ENCODE data around the gene SLCO2A1. TPM values are rescaled to one million over a fixed set of nuclear protein-coding genes. Genes with fewer than 3 reads are reported as not detected.

Gene SLCO2A1
- total RNA-seq, 1 donor from 2014 or later: 1.0 TPM

DNA sequence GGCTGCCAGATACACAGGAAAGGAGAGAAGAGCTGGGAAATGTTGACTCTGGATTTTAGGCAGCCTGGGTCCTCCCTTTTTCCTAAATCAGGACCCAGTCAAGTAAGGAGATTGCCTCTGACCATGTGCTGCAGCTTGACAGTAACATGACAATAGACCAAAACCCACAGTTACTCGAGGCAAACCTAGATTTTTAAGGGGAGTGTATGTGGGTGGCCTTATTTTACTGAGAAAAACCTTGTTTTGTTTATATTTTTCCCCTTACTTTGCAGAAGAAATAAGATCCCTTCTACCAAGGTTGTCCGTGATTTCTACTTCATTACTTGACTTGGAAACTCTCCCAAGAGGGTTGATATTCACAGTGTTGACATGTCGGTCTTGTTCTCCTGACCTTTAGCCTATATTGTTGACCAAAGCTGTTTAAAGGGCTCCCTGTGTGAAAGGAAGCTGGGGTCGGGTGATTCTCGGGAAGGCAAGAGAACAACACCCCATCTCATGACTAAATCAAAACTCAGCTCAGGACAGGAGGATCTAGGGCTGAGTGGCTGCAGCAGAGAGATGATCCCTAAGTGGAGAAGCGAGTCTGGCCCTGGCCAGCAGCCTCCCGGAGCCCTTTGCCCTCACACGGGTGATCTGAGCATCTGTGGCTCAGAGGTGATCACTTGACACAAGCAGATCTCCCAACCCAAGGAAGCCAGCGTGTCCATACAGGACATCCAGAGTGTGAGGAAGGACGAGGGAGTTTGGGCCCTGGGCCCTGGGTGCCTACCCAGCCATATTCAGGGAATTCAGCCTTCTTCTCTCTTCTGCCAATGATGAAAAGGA is 31.0 kb upstream of the SLCO2A1 start:
- peak; percentile 20 for DNase-seq (ENCODE audit: low read depth)

DNA sequence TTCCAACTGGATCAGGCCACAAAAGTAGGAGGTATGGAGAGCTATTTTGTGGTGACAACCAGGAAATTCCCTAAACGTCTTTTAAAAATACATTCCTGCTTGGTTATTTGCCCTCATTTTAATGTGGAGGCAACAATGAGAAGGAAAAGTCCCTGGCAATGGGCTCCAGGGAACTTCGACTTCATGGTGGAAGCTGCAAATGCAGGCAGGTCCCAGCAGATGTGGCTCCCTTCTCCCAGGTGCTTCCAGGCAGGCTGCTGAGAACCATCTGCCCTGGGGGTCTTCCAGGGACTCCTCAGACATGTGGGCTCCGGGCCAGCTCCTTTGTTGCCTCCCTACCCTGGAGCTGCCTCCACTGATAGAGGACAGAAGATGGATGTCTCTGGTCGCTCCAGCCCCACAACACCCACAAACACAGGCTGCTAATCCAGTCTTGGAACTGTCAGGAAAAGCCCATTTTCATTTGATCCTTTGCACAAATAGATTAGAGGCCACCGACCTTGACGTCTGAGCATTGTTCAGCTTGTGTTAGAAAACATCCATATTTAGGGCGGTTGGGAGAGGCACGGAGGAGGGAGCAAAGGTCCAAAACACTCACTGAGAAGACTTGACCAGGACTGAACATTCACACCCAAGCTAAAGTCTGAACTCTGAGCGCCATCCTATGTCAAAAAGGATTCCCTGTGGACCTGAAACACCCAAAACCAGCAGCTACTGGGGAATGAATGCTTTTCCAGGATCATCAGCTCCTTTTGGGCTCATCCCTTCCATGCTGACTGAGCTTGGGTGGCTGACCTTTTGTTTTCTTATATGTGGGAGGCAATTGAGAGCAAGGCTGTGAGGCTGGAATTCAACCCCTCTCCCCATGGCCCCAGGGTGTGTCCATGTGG is 30.2 kb upstream of the SLCO2A1 start:
- DNase-seq (ENCODE audit: low read depth): peak; percentile 36

DNA sequence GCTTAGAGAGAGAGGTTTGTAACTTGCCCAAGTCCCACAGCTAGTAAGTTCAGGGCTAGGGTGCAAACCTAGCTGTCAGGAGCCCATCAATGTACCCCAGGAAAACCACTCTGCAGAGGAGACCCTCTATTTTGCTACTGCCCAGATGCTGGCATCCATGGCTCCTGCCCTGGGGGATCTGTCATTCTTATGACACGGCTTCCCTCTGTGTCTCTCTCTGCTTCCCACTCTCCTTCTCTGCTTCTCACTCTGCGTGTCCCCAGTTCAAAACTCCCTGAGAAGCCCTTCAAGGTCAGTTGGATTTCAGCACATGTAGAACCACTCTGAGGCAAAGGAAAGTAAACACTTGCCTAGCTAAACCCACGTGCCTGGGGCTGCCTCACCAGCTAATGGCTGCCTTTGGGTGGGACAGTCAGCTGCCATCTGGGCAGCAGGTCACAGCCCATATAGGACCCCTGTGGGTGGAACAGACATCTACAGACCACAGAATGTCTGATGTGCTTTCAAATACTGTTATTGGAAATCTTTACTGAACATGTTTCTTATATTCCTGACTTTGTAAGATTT is 29.4 kb upstream of the SLCO2A1 start:
- DNase-seq (ENCODE audit: low read depth): no peak

- DNase-seq (ENCODE audit: low read depth): peak; percentile 27
These were observed 28.0 kb upstream of the SLCO2A1 start for GRCh38 chr3:134057654-134058110.

- peak; percentile 28 for DNase-seq (ENCODE audit: low read depth)
These were observed 27.4 kb upstream of the SLCO2A1 start for GRCh38 chr3:134057006-134057653.

- DNase-seq (ENCODE audit: low read depth): no peak
These were observed 26.8 kb upstream of the SLCO2A1 start for GRCh38 chr3:134056464-134056891.

DNA sequence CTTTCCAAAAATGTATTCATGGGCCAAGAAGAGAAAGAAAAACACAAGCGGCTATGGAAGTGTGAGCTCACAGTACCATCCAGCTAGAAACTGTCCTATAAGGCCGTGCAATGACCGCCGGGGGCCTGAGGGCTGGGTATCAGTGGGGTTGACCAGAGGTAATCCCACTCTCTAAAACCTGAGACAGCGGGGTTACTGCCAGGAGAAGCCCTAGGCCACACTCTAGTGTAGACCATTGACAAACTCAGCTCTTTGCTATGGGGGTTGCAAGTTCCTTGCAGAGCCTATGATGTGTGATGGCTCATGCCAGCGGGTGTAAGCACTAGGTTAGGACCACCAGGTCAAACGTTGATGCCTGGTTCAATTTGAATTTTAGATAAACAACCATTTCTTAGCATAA is 25.9 kb upstream of the SLCO2A1 start:
- DNase-seq (ENCODE audit: low read depth): no peak

- no peak for DNase-seq (ENCODE audit: low read depth)
These were observed 25.2 kb upstream of the SLCO2A1 start for GRCh38 chr3:134054881-134055280.

DNA sequence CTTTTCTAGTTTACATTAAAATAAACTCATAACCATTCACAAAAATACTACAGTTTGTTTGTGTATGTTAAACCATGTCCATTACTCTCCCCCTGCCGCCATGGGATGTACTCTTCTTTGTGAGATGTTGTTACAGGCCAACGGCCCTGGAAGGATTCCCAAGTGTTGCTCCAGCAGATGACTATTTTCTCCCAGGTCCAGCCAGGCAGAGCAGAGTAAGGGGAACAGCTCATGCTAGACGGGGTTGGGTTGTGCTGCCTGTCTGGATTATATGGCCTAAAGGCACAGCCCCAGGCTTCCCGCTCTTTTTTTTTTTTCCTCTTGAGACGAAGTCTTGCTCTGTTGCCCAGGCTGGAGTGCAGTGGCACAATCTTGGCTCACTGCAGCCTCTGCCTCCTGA is 24.5 kb upstream of the SLCO2A1 start:
- no peak for DNase-seq (ENCODE audit: low read depth)

- no peak for DNase-seq (ENCODE audit: low read depth)
These were observed 22.6 kb upstream of the SLCO2A1 start for GRCh38 chr3:134052370-134052769.

DNA sequence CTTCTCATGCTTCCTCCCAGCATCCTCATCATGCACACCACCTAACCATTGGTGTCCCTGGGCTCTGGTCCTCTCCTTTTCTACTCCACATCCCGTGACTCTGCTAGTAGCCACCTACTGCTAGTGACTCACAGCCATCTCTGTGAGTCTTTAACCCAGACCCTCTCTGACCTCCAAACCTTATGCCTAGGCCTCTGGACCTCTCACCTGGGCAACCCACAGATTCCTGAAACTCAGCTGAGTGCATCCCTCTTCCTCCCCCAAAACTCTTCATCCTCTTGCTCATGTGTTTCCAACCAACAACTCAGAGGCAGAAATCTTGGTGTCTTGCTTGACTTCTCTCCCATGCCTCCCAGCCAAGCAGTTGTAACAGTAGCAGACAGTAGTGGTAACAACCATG is 20.0 kb upstream of the SLCO2A1 start:
- DNase-seq (ENCODE audit: low read depth): no peak

DNA sequence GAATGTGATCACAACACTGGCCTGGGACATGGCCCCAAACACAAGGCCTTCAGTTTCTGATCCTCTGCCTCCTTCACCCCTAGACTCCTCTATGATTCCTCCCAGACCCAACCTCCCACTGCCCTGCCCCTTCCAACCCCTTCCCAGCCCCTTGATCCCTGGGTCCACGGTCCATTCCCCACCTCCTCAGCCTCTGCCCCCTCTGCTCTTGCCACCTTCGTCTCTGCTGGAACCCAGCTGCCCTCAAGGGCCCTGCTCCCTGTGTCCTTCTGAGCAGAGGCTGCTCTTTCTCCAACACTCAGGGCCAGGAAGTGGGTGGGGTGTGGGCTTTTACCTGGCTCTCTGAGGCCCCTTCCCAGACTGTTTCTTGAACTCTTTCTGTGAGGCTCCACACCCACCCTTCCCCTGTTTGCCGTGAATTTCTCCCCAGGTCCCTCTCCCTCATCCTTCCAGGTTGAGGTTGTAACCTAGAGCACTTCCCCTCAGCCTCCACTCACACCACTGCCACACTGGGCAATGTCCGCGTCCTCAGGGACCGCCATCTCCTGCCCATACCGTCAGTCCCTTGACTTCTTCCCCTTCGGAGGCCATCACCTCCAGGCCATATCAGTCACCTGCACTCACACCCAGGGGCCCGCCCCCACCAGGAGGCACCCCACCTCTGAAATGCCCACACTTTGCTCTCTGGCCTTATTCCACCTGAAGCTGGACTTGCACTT is 18.7 kb upstream of the SLCO2A1 start:
- no peak for DNase-seq (ENCODE audit: low read depth)

DNA sequence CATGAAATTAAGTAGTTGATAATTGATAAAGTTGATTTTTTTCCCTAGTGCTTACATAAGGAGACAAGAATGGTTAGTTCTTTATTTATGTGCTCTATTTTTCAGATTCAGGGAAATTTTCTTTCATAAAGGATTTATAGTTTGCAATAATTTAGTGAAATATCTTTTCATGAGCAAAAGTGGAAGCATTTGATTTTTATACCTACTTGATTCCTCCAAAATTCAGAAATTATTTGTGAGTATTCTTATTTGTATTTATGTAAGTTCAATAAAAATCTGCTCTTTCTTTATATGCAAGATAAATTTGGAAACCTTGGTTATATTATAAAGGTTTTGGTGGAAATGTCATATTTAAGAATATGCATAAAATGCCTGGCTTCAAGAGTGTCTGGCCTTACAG is 14.7 kb upstream of the SLCO2A1 start:
- DNase-seq (ENCODE audit: low read depth): no peak

GRCh38 chr3:134040066-134040465 is 10.3 kb upstream of the SLCO2A1 start:
- no peak for DNase-seq (ENCODE audit: low read depth)

DNA sequence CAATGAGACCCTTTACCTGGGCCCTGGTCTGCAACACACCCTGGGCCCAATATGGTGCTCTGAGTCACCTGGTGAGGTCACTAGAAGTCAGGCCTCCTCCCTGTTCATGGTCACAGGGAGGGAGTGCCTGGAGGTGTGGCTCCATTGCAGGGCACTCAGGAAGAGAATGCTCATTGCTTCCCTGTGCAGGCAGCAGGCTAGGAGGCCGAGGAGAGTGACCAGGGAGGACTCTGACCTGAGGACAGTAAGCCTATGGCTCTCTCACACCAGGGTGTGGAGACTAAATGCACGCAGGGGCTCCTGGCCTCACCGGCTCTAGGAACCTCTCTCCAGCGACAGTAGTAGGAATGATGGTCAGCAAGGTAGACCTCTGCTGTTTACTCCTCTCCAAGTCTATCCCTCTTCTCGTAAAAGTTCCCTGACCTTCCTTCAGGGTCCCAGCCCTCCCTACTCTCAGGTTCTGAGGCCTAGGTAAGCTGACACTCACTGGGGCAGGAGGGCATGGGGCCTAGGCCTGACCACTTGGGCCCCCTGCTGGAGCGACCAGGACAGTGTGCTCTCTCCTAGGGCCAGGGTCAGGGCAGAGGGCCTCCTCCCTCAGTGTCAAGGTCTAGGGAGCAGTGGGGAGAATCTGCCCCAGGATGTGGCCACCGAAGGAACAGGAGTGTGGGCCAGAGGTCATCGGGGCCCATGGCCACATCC is 9.6 kb upstream of the SLCO2A1 start:
- DNase-seq (ENCODE audit: low read depth): peak; percentile 33

GRCh38 chr3:134038716-134039115 is 9.0 kb upstream of the SLCO2A1 start:
- no peak for DNase-seq (ENCODE audit: low read depth)

DNA sequence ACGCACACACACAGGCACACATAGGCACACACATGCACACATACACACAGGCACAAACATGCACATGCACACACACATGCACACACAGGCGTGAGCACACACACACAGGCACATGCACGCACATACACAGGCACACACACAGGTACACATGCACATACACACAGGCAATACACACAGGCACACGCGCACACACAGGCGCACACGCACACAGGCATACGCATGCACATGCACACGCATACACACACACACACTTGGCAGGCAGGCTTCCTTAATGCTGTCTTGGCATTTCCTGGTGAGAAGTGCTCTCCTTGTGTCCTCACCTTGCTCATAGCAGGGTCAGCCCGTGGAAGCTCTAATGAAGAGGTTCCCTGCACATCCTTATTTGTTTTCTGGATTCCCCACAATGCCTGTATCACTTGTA is 8.4 kb upstream of the SLCO2A1 start:
- no peak for DNase-seq (ENCODE audit: low read depth)

DNA sequence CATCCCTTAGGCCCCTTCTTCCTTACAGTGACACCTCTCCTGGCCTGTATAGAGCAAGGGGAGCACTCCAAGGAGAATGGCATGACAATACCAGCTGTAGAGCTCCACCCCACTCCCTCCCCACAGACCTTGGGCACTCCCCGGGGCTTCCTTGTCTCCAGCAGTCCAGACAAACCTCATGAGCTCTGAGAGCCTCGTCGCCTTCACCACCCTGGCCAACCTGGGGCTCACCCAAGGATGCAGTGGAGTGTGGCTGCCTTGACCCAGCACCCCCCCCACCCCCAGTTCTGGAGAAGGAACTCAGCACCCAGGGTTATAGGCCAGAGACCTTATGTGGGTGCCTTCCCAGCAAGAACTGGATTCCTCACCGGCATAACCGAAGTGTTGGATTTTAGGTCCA is 7.4 kb upstream of the SLCO2A1 start:
- no peak for DNase-seq (ENCODE audit: low read depth)

DNA sequence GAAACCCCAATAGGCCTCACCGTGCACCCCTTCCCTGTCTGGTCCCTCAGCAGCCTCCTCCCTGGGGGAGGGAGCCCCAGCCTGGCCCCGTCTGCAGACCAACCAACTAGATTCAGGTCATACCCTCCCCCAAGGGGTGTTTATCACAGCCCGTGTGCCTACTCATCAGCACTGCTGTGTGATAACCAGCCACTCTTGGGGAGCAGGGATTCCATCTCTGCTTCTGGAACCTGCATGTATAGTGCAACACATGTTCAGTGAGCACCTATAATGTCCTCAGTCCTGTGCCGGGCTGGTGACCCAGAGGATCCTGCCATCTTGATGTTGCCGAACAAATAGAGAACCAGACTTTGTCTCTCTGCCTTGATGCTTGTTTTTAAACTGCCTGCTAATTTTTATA is 6.6 kb upstream of the SLCO2A1 start:
- no peak for DNase-seq (ENCODE audit: low read depth)

- DNase-seq (ENCODE audit: low read depth): no peak
These were observed 6.1 kb upstream of the SLCO2A1 start for GRCh38 chr3:134035836-134036235.
